Measurements from ENCODE around the gene TSPAN32. TPM values are rescaled to one million over a fixed set of nuclear protein-coding genes. Genes with fewer than 3 reads are reported as not detected.

TSPAN32 gene
- total and polyA plus RNA-seq, 2 donors (not counting 3 experiments of a cell fraction or from before 2014, with no cell fraction given) = not detected

GRCh38 chr11:2303627-2304505 lies 2.1 kb downstream of the TSPAN32 start:
- H2AFZ ChIP-seq (ENCODE audit: low read depth, low read length) = no peak overlapping the region
- H3K4me3 ChIP-seq (replicated peaks in 1 of 3; ENCODE audit: insufficient read depth in 1 of 3, low read depth in 1 of 3, low read length in 3 of 3) = no peak overlapping the region
- no peaks in the 10 kb centered on the region for H3K27me3 ChIP-seq (ENCODE audit: control insufficient read depth in 2 of 2, insufficient read depth in 2 of 2, low read length in 2 of 2)
- CTCF ChIA-PET = interaction anchor here (0.9 to 7.0 kb wide), 22 partner anchors 9 to 230 kb away, joined by 3 to 829 read pairs (median 7); partner anchors contain the start of genes CD81 and TSSC4
- no peak for DNase-seq (ENCODE audit: low read depth, low spot score)
- no peak overlapping the region for H3K9ac ChIP-seq (replicated peaks; ENCODE audit: extremely low read depth, insufficient read depth, low read length)
- peaks cover 7% of the 10 kb centered on the region for H3K4me1 ChIP-seq (ENCODE audit: control insufficient read depth, extremely low read depth, insufficient read depth, low read length)
- no peaks in the 10 kb centered on the region for H3K9me1 ChIP-seq (replicated peaks; ENCODE audit: control insufficient read depth, extremely low read depth, insufficient read depth, low read length)
- POLR2A ChIA-PET = interaction anchor here (1.6 to 2.1 kb wide), 3 partner anchors 74 to 117 kb away, joined by 3 to 9 read pairs (median 7); partner anchors contain the start of gene CD81
- H3K4me2 ChIP-seq (ENCODE audit: insufficient read depth, low read length) = no peak overlapping the region
- intact Hi-C loops (cut with micrococcal nuclease) (loop anchor here (2.0 to 10.0 kb wide), 2 partner anchors 107 to 581 kb away; partner anchors contain the start of gene CDKN1C), dilution Hi-C loops (cut with MboI; ENCODE audit: extremely low pct_ligation_motif_present, low sequenced_read_pairs) (no loop called here)
- BruUV-seq (replicated peaks) = no TSS peak
- no peaks in the 10 kb centered on the region for H3K79me2 ChIP-seq (ENCODE audit: control insufficient read depth, insufficient read depth, low read length)
- no peaks in the 10 kb centered on the region for H3K9me3 ChIP-seq (replicated peaks; ENCODE audit: control insufficient read depth, insufficient read depth, low read length)
- no peaks in the 10 kb centered on the region for H4K20me1 ChIP-seq (replicated peaks; ENCODE audit: control insufficient read depth, extremely low read depth, insufficient read depth, low read length)
- H3K36me3 ChIP-seq (ENCODE audit: control insufficient read depth in 2 of 2, extremely low read depth in 1 of 2, insufficient read depth in 2 of 2, low read length in 2 of 2) = no peaks in the 10 kb centered on the region
- H3K27ac ChIP-seq (ENCODE audit: insufficient read depth, low read depth, low read length) = no peak overlapping the region
- FAIRE-seq = no peak
- no peak for TF ChIP-seq MAX (IDR thresholded peaks at IDR 0.05; ENCODE audit: insufficient read depth, insufficient read length)
- TF ChIP-seq POLR2A (IDR thresholded peaks at IDR 0.05; ENCODE audit: low read depth, low read length) = no peak
- TF ChIP-seq JUN (IDR thresholded peaks at IDR 0.05; ENCODE audit: borderline replicate concordance, insufficient read depth, insufficient read length, low read depth) = no peak

- H3K36me3 ChIP-seq (ENCODE audit: control insufficient read depth in 2 of 2, extremely low read depth in 1 of 2, insufficient read depth in 2 of 2, low read length in 2 of 2) = no peaks in the 10 kb centered on the region
- ChIA-PET POLR2A (interaction anchor here (1.6 to 2.1 kb wide), 3 partner anchors 73 to 116 kb away, joined by 3 to 9 read pairs (median 7); partner anchors contain the start of gene CD81), CTCF (interaction anchor here (0.6 to 7.0 kb wide), 41 partner anchors 10 to 229 kb away, joined by 3 to 829 read pairs (median 4); partner anchors contain the start of genes CD81 and TSSC4)
- dilution Hi-C loops (cut with MboI; ENCODE audit: extremely low pct_ligation_motif_present, low sequenced_read_pairs) (no loop called here), intact Hi-C loops (cut with micrococcal nuclease) (loop anchor here (1.0 to 10.0 kb wide), 5 partner anchors 96 to 580 kb away; partner anchors contain the start of genes CDKN1C and TSSC4)
- no peak overlapping the region for H3K9ac ChIP-seq (replicated peaks; ENCODE audit: extremely low read depth, insufficient read depth, low read length)
- no TSS peak for BruUV-seq (replicated peaks)
- no peaks in the 10 kb centered on the region for H3K9me1 ChIP-seq (replicated peaks; ENCODE audit: control insufficient read depth, extremely low read depth, insufficient read depth, low read length)
- TF ChIP-seq POLR2A (IDR thresholded peaks at IDR 0.05; ENCODE audit: low read depth, low read length) (no peak), MYC (IDR thresholded peaks at IDR 0.05; ENCODE audit: low read depth, low read length) (no peak), POLR2AphosphoS5 (IDR thresholded peaks at IDR 0.05; ENCODE audit: insufficient read depth, low read depth, low read length) (no peak), FOS (IDR thresholded peaks at IDR 0.05; ENCODE audit: borderline replicate concordance, insufficient read depth, low read length) (no peak), GATA2 (IDR thresholded peaks at IDR 0.05; ENCODE audit: insufficient read depth, insufficient read length, low read depth, low read length) (no peak), JUN (IDR thresholded peaks at IDR 0.05; ENCODE audit: borderline replicate concordance, insufficient read depth, insufficient read length, low read depth) (no peak), CTCF (IDR thresholded peaks at IDR 0.05; ENCODE audit: extremely low read depth in 1 of 2, insufficient read depth in 1 of 2, low read depth in 1 of 2, low read length in 2 of 2) (no peak), MAX (IDR thresholded peaks at IDR 0.05; ENCODE audit: insufficient read depth, insufficient read length) (no peak), EZH2 (IDR thresholded peaks at IDR 0.05; ENCODE audit: borderline replicate concordance, low read depth, low read length, severe bottlenecking) (no peak)
- H3K4me2 ChIP-seq (ENCODE audit: insufficient read depth, low read length) = no peak overlapping the region
- no peaks in the 10 kb centered on the region for H3K79me2 ChIP-seq (ENCODE audit: control insufficient read depth, insufficient read depth, low read length)
- no peaks in the 10 kb centered on the region for H3K9me3 ChIP-seq (replicated peaks; ENCODE audit: control insufficient read depth, insufficient read depth, low read length)
- FAIRE-seq (no peak), DNase-seq (ENCODE audit: low read depth, low spot score) (no peak)
- no peaks in the 10 kb centered on the region for H4K20me1 ChIP-seq (replicated peaks; ENCODE audit: control insufficient read depth, extremely low read depth, insufficient read depth, low read length)
- H2AFZ ChIP-seq (ENCODE audit: low read depth, low read length) = no peak overlapping the region
- peaks cover 7% of the 10 kb centered on the region for H3K4me1 ChIP-seq (ENCODE audit: control insufficient read depth, extremely low read depth, insufficient read depth, low read length)
- no peaks in the 10 kb centered on the region for H3K27me3 ChIP-seq (ENCODE audit: control insufficient read depth in 2 of 2, insufficient read depth in 2 of 2, low read length in 2 of 2)
- H3K27ac ChIP-seq (ENCODE audit: insufficient read depth, low read depth, low read length) = no peak overlapping the region
- no peak overlapping the region for H3K4me3 ChIP-seq (replicated peaks in 1 of 3; ENCODE audit: insufficient read depth in 1 of 3, low read depth in 1 of 3, low read length in 3 of 3)
These were observed 2.8 kb downstream of the TSPAN32 start for GRCh38 chr11:2304506-2305139.

All from endothelial cell of umbilical vein (primary cell).